ENCODE measurements around the gene SLK. TPM values are rescaled to one million over a fixed set of nuclear protein-coding genes. Genes with fewer than 3 reads are reported as not detected.

SLK gene
- total and polyA plus RNA-seq, 2 donors (not counting 3 experiments of a cell fraction or from before 2014, with no cell fraction given), result 4.5 to 36.0 TPM

GRCh38 chr10:104054430-104054829, 87.5 kb downstream of the SLK start:
- dilution Hi-C loops (cut with MboI; ENCODE audit: extremely low pct_ligation_motif_present, low sequenced_read_pairs) (no loop called here), intact Hi-C loops (cut with micrococcal nuclease) (loop anchor here (2.0 kb wide), 1 partner anchor 22 kb away; no protein-coding TSS in a partner anchor)
- FAIRE-seq (peak; percentile 66), DNase-seq (ENCODE audit: low read depth, low spot score) (peak; percentile 30)
- Histone ChIP-seq H3K27me3 (ENCODE audit: control insufficient read depth in 2 of 2, insufficient read depth in 2 of 2, low read length in 2 of 2) (no peaks in the 10 kb centered on the region), H3K79me2 (ENCODE audit: control insufficient read depth, insufficient read depth, low read length) (no peaks in the 10 kb centered on the region), H3K36me3 (ENCODE audit: control insufficient read depth in 2 of 2, extremely low read depth in 1 of 2, insufficient read depth in 2 of 2, low read length in 2 of 2) (no peaks in the 10 kb centered on the region), H3K4me2 (ENCODE audit: insufficient read depth, low read length) (peak overlapping the region; percentile 69), H4K20me1 (replicated peaks; ENCODE audit: control insufficient read depth, extremely low read depth, insufficient read depth, low read length) (no peaks in the 10 kb centered on the region), H2AFZ (ENCODE audit: low read depth, low read length) (peak overlapping the region; percentile 17), H3K9ac (replicated peaks; ENCODE audit: extremely low read depth, insufficient read depth, low read length) (peak overlapping the region; percentile 5), H3K27ac (ENCODE audit: insufficient read depth, low read depth, low read length) (peak overlapping the region; percentile 64), H3K9me3 (replicated peaks; ENCODE audit: control insufficient read depth, insufficient read depth, low read length) (no peaks in the 10 kb centered on the region), H3K4me1 (ENCODE audit: control insufficient read depth, extremely low read depth, insufficient read depth, low read length) (peaks cover 43% of the 10 kb centered on the region), H3K9me1 (replicated peaks; ENCODE audit: control insufficient read depth, extremely low read depth, insufficient read depth, low read length) (no peaks in the 10 kb centered on the region), H3K4me3 (replicated peaks in 1 of 3; ENCODE audit: insufficient read depth in 1 of 3, low read depth in 1 of 3, low read length in 3 of 3) (no peak overlapping the region)
- ChIA-PET CTCF (interaction anchor here (0.9 to 2.8 kb wide), 7 partner anchors 9 to 166 kb away, joined by 3 to 14 read pairs (median 6); partner anchors contain the start of gene SFR1), POLR2A (interaction anchor here (0.7 to 1.7 kb wide), 2 partner anchors 66 to 67 kb away, joined by 3 read pairs; partner anchors contain the start of gene SFR1)
- no TSS peak for BruUV-seq (replicated peaks)
- TF ChIP-seq JUN (IDR thresholded peaks at IDR 0.05; ENCODE audit: borderline replicate concordance, insufficient read depth, insufficient read length, low read depth), result peak; percentile 10
- TF ChIP-seq, protein P1, sequence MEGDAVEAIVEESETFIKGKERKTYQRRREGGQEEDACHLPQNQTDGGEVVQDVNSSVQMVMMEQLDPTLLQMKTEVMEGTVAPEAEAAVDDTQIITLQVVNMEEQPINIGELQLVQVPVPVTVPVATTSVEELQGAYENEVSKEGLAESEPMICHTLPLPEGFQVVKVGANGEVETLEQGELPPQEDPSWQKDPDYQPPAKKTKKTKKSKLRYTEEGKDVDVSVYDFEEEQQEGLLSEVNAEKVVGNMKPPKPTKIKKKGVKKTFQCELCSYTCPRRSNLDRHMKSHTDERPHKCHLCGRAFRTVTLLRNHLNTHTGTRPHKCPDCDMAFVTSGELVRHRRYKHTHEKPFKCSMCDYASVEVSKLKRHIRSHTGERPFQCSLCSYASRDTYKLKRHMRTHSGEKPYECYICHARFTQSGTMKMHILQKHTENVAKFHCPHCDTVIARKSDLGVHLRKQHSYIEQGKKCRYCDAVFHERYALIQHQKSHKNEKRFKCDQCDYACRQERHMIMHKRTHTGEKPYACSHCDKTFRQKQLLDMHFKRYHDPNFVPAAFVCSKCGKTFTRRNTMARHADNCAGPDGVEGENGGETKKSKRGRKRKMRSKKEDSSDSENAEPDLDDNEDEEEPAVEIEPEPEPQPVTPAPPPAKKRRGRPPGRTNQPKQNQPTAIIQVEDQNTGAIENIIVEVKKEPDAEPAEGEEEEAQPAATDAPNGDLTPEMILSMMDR (IDR thresholded peaks at IDR 0.05; ENCODE audit: extremely low read depth in 1 of 2, insufficient read depth in 1 of 2, low read depth in 1 of 2, low read length in 2 of 2), result no peak
- TF ChIP-seq FOS (IDR thresholded peaks at IDR 0.05; ENCODE audit: borderline replicate concordance, insufficient read depth, low read length), result peak; percentile 89
- TF ChIP-seq, protein P2, sequence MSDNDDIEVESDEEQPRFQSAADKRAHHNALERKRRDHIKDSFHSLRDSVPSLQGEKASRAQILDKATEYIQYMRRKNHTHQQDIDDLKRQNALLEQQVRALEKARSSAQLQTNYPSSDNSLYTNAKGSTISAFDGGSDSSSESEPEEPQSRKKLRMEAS (IDR thresholded peaks at IDR 0.05; ENCODE audit: insufficient read depth, insufficient read length), result no peak
- no peak for TF ChIP-seq POLR2A (IDR thresholded peaks at IDR 0.05; ENCODE audit: low read depth, low read length)
- no peak for TF ChIP-seq MYC (IDR thresholded peaks at IDR 0.05; ENCODE audit: low read depth, low read length)
- TF ChIP-seq EZH2 (IDR thresholded peaks at IDR 0.05; ENCODE audit: borderline replicate concordance, low read depth, low read length, severe bottlenecking), result no peak
- peak; percentile 18 for TF ChIP-seq POLR2AphosphoS5 (IDR thresholded peaks at IDR 0.05; ENCODE audit: insufficient read depth, low read depth, low read length)
- TF ChIP-seq GATA2 (IDR thresholded peaks at IDR 0.05; ENCODE audit: insufficient read depth, insufficient read length, low read depth, low read length), result no peak

All from endothelial cell of umbilical vein (primary cell).